GM12875 (cell line): Measurements from ENCODE around the gene H2BK1.

Source experiments
- H3K4me3 ChIP-seq: one replicate; pipeline ENCODE4 v1.5.1; 2011; ENCODE audit warnings: low read depth, low read length, control low read depth
- TF ChIP-seq, protein P1 (sequence below): IDR thresholded peaks from 2 replicates; pipeline ENCODE4 v1.5.1; 2011; ENCODE audit warnings: low read depth, mild to moderate bottlenecking, control low read depth, inconsistent platforms, low read length, moderate library complexity, borderline replicate concordance; ENCODE audit not compliant: insufficient read depth

The H2BK1 gene

DNA sequence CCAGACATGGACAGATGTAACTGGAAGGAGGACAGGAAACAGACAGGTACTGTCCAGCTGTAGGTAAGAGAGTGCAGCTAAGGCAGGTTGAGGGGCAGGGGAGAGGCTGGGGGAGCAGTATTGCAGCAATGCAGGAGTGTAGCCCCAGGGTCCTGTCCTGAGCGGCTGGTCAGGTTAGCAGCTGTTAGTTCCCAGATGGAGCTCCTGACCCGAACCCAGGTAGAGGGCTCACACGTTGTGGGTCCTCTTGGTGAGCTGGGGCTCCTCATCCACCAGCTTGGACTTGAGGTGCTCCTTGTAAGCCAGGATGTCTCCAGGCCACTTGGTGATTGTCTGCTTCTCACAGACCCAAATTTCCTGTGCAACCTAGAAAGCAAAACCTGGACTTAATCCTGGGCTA is 3.5 kb upstream of the H2BK1 start:
- TF ChIP-seq, protein P1, sequence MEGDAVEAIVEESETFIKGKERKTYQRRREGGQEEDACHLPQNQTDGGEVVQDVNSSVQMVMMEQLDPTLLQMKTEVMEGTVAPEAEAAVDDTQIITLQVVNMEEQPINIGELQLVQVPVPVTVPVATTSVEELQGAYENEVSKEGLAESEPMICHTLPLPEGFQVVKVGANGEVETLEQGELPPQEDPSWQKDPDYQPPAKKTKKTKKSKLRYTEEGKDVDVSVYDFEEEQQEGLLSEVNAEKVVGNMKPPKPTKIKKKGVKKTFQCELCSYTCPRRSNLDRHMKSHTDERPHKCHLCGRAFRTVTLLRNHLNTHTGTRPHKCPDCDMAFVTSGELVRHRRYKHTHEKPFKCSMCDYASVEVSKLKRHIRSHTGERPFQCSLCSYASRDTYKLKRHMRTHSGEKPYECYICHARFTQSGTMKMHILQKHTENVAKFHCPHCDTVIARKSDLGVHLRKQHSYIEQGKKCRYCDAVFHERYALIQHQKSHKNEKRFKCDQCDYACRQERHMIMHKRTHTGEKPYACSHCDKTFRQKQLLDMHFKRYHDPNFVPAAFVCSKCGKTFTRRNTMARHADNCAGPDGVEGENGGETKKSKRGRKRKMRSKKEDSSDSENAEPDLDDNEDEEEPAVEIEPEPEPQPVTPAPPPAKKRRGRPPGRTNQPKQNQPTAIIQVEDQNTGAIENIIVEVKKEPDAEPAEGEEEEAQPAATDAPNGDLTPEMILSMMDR, result no peak
- no peak overlapping the region for H3K4me3 ChIP-seq

DNA sequence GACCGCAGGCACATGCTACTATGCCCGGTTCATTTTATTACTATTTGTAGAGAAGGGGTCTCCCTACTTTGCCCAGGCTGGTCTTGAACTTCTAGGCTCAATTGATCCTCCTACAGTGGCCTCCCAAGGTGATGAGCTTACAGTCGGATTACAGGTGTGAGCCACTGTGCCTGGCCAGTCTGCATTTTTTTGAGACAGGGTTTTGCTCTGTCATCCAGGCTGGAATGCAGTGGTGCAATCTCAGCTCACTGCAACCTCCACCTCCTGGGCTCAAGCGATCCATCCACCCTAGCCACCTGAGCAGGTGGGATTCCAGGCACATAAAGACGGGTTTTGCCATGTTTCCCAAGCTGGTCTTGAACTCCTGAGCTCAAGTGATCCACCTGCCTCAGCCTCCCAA is 2.3 kb upstream of the H2BK1 start:
- TF ChIP-seq, protein P1, result no peak

DNA sequence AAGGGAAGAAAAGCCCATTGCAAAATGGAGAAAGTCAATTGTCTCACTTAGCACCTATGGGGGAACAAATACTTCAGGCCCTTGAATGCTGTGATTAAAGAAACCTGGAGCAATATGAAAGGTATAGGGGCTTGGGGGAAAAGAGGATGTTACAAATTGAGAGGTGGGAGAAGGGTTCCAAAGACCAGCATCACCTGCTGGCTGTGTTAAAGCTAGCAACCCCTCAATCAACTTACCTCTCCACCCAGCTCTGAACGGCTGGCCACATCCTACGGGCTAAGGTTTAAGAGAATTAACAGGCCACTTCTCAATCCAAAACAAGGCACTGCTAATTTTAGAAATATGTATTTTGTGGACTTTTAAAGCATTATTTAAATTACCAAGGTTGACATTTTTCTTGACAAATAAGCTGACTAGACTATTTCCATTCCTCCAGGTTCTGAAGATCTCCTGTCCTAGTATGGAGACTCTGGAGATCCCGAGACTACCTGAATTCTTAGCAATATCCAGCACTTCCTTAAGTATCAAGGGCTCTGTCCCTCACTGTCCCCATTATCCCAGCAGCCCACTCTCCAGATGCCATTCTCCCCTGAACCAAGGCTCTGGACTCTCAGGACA is 976 bp upstream of the H2BK1 start:
- TF ChIP-seq, protein P1, result no peak
- H3K4me3 ChIP-seq, result no peak overlapping the region

More for the DNA sequence above, 2.3 kb upstream of the H2BK1 start:
- no peak overlapping the region for H3K4me3 ChIP-seq

DNA sequence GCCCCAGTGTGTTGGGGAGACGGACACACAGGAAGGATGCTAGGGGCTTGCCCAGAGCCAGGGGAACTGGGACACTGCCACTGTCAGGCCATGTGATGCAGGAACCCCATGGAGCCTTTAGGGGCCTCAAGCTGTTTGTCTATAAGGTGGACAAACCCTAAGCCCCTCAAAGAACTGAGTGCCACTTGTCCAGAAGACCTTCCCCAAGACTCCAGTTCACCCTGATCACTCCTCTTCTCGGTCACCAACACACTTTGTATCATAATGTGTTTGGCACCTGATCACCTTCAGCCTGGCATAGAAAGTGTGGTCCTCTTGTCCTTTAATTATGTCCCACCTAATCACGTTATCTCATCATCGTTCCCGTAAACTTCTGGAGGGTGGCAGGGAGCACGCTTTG is 700 bp downstream of the H2BK1 start:
- TF ChIP-seq, protein P1, result no peak
- no peak overlapping the region for H3K4me3 ChIP-seq

DNA sequence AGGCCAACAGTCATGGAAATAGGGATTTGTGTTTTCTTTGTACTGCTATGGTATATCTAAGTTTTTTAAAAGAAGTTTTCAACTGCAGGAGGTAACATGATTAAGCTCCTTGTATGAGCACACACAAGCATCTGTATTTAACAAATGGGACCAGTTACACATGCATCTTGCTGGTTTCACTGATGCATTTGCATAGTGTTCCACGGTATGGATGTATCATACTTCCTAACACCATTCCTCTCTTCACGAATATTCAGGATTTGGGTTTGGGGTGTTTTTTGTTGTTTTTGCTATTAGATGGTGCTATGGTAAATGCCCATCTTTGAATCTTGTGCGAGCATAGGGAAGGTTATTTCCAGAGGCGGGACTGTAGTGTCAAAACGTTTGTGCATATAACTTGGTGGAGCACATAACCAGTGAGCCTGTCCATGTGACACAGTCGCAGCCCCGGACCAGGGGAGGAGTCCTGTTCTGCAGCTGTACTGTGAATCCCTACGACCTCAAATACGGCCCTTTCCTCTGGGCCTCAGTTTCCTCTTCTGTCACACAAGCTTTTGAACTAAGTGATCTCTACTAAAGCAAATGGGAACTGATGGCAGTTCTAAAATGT is 1.9 kb downstream of the H2BK1 start:
- no peak overlapping the region for H3K4me3 ChIP-seq
- TF ChIP-seq, protein P1, result no peak

- H3K4me3 ChIP-seq, result no peak overlapping the region
- TF ChIP-seq, protein P1, result no peak
Observed at GRCh38 chr7:151207804-151208203, 2.5 kb downstream of the H2BK1 start.

- no peak overlapping the region for H3K4me3 ChIP-seq
Observed at GRCh38 chr7:151207315-151207714, 3.0 kb downstream of the H2BK1 start.

More at GRCh38 chr7:151207315-151207714, 3.0 kb downstream of the H2BK1 start:
- TF ChIP-seq, protein P1, result no peak
